Endothelial cell of umbilical vein (primary cell): ENCODE data around the gene RAD52. TPM values are rescaled to one million over a fixed set of nuclear protein-coding genes. Genes with fewer than 3 reads are reported as not detected.

Experiments used
- BruUV-seq: library from RNA; stranded (reverse); fragments of 400-500 nt; replicated peaks from 2 replicates; lab custom pipeline; 2021; lab: Mats Ljungman, UMichigan
- CTCF ChIA-PET: fragments of 300-600, 350-600 bp; sonication (Branson Sonifier 250); formaldehyde crosslinking; loops from one replicate; lab custom pipeline; 2021; ENCODE audit warnings: antibody characterized with exemption, inconsistent platforms; lab: Charles Lee
- POLR2A ChIA-PET: fragments of 300-600, 350-600 bp; sonication (Branson Sonifier 250); formaldehyde crosslinking; loops from one replicate; lab custom pipeline; 2021; ENCODE audit warnings: antibody characterized with exemption, inconsistent platforms; lab: Charles Lee
- DNase-seq: peaks from one replicate; pipeline ENCODE4 v3.0.0-alpha.2; 2011; ENCODE audit warnings: low read depth, low spot score
- FAIRE-seq: peaks from 2 replicates; lab custom pipeline; 2011; peaks lifted over from hg19 to GRCh38; lab: Jason Lieb, UNC
- H2AFZ ChIP-seq: 2 replicates; pipeline ENCODE4 v1.6.0; 2012; ENCODE audit warnings: low read depth, low read length, control low read depth, inconsistent platforms
- H3K27ac ChIP-seq: 2 replicates; pipeline ENCODE4 v1.5.1; 2011; ENCODE audit warnings: low read depth, mild to moderate bottlenecking, control low read depth, low read length, moderate library complexity; ENCODE audit not compliant: insufficient read depth
- H3K27me3 ChIP-seq, 2 experiments: 2 replicates each; pipeline versions ENCODE4 v1.6.0 to v1.6.1; 2011; ENCODE audit warnings: low read length in 2 of 2, mixed read lengths in 1 of 2; ENCODE audit not compliant: control insufficient read depth in 2 of 2, insufficient read depth in 2 of 2
- H3K36me3 ChIP-seq, 2 experiments: 2 replicates in 1 of 2; 3 replicates in 1 of 2; pipeline ENCODE4 v1.5.1; 2011; ENCODE audit warnings: low read length in 2 of 2, mild to moderate bottlenecking in 1 of 2, moderate library complexity in 1 of 2; ENCODE audit not compliant: control insufficient read depth in 2 of 2, insufficient read depth in 2 of 2; ENCODE audit errors: extremely low read depth in 1 of 2
- H3K4me1 ChIP-seq: 3 replicates; pipeline ENCODE4 v1.5.1; 2011; ENCODE audit warnings: mild to moderate bottlenecking, low read length; ENCODE audit not compliant: control insufficient read depth, insufficient read depth; ENCODE audit errors: extremely low read depth
- H3K4me2 ChIP-seq: 2 replicates; pipeline ENCODE4 v1.6.1; 2011; ENCODE audit warnings: low read length, control low read depth, mixed read lengths; ENCODE audit not compliant: insufficient read depth
- H3K4me3 ChIP-seq, 3 experiments: fragments of 200-600 bp in 1 of 3; sonication (generic), shearing (Covaris generic) in 1 of 3; replicated peaks in 1 of 3; 2 replicates each; pipeline ENCODE4 v1.5.1; 2011 to 2016; ENCODE audit warnings: control low read depth in 3 of 3, low read length in 3 of 3, mild to moderate bottlenecking in 2 of 3, inconsistent platforms in 1 of 3, low read depth in 1 of 3, moderate library complexity in 1 of 3; ENCODE audit not compliant: insufficient read depth in 1 of 3
- H3K79me2 ChIP-seq: 2 replicates; pipeline ENCODE4 v1.6.0; 2012; ENCODE audit warnings: low read length, inconsistent platforms; ENCODE audit not compliant: control insufficient read depth, insufficient read depth
- H3K9ac ChIP-seq: replicated peaks from 2 replicates; pipeline ENCODE3; 2011; ENCODE audit warnings: low read length, control low read depth; ENCODE audit not compliant: insufficient read depth; ENCODE audit errors: extremely low read depth
- H3K9me1 ChIP-seq: replicated peaks from 3 replicates; pipeline ENCODE4 v1.6.0; 2011; ENCODE audit warnings: mild to moderate bottlenecking, low read length; ENCODE audit not compliant: control insufficient read depth, insufficient read depth; ENCODE audit errors: extremely low read depth
- H3K9me3 ChIP-seq: replicated peaks from 2 replicates; pipeline ENCODE4 v1.5.1; 2012; ENCODE audit warnings: low read length, inconsistent platforms; ENCODE audit not compliant: control insufficient read depth, insufficient read depth
- H4K20me1 ChIP-seq: replicated peaks from 2 replicates; pipeline ENCODE3; 2011; ENCODE audit warnings: mild to moderate bottlenecking, low read length; ENCODE audit not compliant: control insufficient read depth, insufficient read depth; ENCODE audit errors: extremely low read depth
- CTCF ChIP-seq, 2 donors: IDR thresholded peaks; 1 replicate in 1 of 2; 2 replicates in 1 of 2; pipeline ENCODE4 v1.5.1; 2011; ENCODE audit warnings: low read length in 2 of 2, mild to moderate bottlenecking in 2 of 2, moderate library complexity in 2 of 2, control low read depth in 1 of 2, inconsistent platforms in 1 of 2, low read depth in 1 of 2; ENCODE audit not compliant: insufficient read depth in 1 of 2; ENCODE audit errors: extremely low read depth in 1 of 2
- EZH2 ChIP-seq: IDR thresholded peaks from 2 replicates; pipeline ENCODE4 v1.6.1; 2012; ENCODE audit warnings: borderline replicate concordance, low read depth, mild to moderate bottlenecking, moderate library complexity, low read length, inconsistent platforms; ENCODE audit not compliant: severe bottlenecking
- FOS ChIP-seq: IDR thresholded peaks from 2 replicates; pipeline ENCODE4 v1.6.1; 2011; ENCODE audit warnings: mild to moderate bottlenecking, low read length, moderate library complexity, borderline replicate concordance; ENCODE audit not compliant: insufficient read depth
- GATA2 ChIP-seq: IDR thresholded peaks from 2 replicates; pipeline ENCODE4 v1.7.0; 2011; ENCODE audit warnings: low read depth, mild to moderate bottlenecking, moderate library complexity, mixed read lengths, low read length; ENCODE audit not compliant: insufficient read length, insufficient read depth
- JUN ChIP-seq: IDR thresholded peaks from 2 replicates; pipeline ENCODE4 v1.6.1; 2011; ENCODE audit warnings: borderline replicate concordance, low read depth; ENCODE audit not compliant: insufficient read length, insufficient read depth
- MAX ChIP-seq: IDR thresholded peaks from 2 replicates; pipeline ENCODE4 v1.6.1; 2011; ENCODE audit not compliant: insufficient read depth, insufficient read length
- MYC ChIP-seq: IDR thresholded peaks from one replicate; pipeline ENCODE4 v1.6.1; 2011; ENCODE audit warnings: mild to moderate bottlenecking, low read depth, low read length
- POLR2A ChIP-seq: IDR thresholded peaks from 2 replicates; pipeline ENCODE4 v1.6.1; 2012; ENCODE audit warnings: low read depth, mild to moderate bottlenecking, control low read depth, low read length
- POLR2AphosphoS5 ChIP-seq: IDR thresholded peaks from 2 replicates; pipeline ENCODE4 v1.6.1; 2012; ENCODE audit warnings: low read depth, mild to moderate bottlenecking, control low read depth, low read length, moderate library complexity; ENCODE audit not compliant: insufficient read depth
- dilution Hi-C: fragments of 300-500 bp; cut with MboI; formaldehyde crosslinking; loops from one replicate; pipeline ENCODE4 v1.15.0; 2019; ENCODE audit warnings: low sequenced_read_pairs; ENCODE audit not compliant: extremely low pct_ligation_motif_present
- intact Hi-C: fragments of 100-400 bp; cut with micrococcal nuclease; formaldehyde crosslinking; loops from one replicate; pipeline ENCODE4 v1.10.0; 2022
- polyA plus RNA-seq, 4 experiments: library from polyadenylated mRNA; depleted of rRNA in 3 of 4; stranded (reverse) in 3 of 4; unstranded in 1 of 4; fragments of >200 nt; gene quantifications; 2 replicates each; pipeline versions ENCODE4 v1.2.1 to v1.2.3, GENCODE V29; 2011 to 2012; ENCODE audit warnings: missing spikeins in 1 of 4
- total RNA-seq: library from RNA; stranded (reverse); gene quantifications from 2 replicates; pipeline ENCODE4 v1.2.3, GENCODE V29; 2021

Gene RAD52
- total and polyA plus RNA-seq, 2 donors (not counting 3 experiments of a cell fraction or from before 2014, with no cell fraction given) = 9.4 to 16.1 TPM

- no peak for TF ChIP-seq FOS
- no peak for TF ChIP-seq JUN
- H3K4me2 ChIP-seq = no peak overlapping the region
- no peaks in the 10 kb centered on the region for H3K79me2 ChIP-seq
- no peaks in the 10 kb centered on the region for H4K20me1 ChIP-seq
- no TSS peak for BruUV-seq
- no peak overlapping the region for H3K4me3 ChIP-seq
- POLR2A ChIA-PET = no interaction called here
- H2AFZ ChIP-seq = no peak overlapping the region
- no peaks in the 10 kb centered on the region for H3K36me3 ChIP-seq
- DNase-seq = no peak
- no peaks in the 10 kb centered on the region for H3K9me3 ChIP-seq
- FAIRE-seq = no peak
- H3K9me1 ChIP-seq = no peaks in the 10 kb centered on the region
- CTCF ChIA-PET = no interaction called here
- H3K9ac ChIP-seq = no peak overlapping the region
- dilution Hi-C loops (no loop called here), intact Hi-C loops (no loop called here)
- H3K27ac ChIP-seq = no peak overlapping the region
- H3K4me1 ChIP-seq = no peaks in the 10 kb centered on the region
- no peaks in the 10 kb centered on the region for H3K27me3 ChIP-seq
Measured at GRCh38 chr12:971991-972390, 22.5 kb upstream of the RAD52 start.

DNA sequence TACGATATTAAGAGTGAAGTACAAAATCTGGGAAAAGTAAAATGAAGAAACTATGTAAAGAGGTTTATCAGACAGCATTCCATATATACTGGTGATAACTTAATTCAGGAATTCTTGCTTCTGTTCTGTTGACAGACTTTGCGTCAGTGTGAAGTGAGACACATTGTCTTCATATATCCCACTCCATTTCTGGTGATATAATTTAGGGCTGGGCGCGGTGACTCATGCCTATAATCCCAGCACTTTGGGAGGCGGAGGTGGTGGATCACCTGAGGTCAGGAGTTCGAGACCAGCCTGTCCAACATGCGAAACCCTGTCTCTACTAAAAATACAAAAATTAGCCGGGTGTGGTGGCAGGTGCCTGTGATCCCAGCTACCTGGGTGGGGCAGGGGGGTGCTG lies 20.3 kb upstream of the RAD52 start:
- no peaks in the 10 kb centered on the region for H3K9me1 ChIP-seq
- ChIA-PET CTCF (interaction anchor here (1.2 to 1.7 kb wide), 2 partner anchors 18 to 31 kb away, joined by 3 to 4 read pairs; no protein-coding TSS in a partner anchor), POLR2A (no interaction called here)
- no peak overlapping the region for H3K4me2 ChIP-seq
- DNase-seq (no peak), FAIRE-seq (no peak)
- no TSS peak for BruUV-seq
- H3K4me3 ChIP-seq = no peak overlapping the region
- intact Hi-C loops = no loop called here
- no peaks in the 10 kb centered on the region for H3K27me3 ChIP-seq
- H3K4me1 ChIP-seq = no peaks in the 10 kb centered on the region
- no peaks in the 10 kb centered on the region for H3K79me2 ChIP-seq
- H3K9ac ChIP-seq = no peak overlapping the region
- H2AFZ ChIP-seq = no peak overlapping the region
- TF ChIP-seq CTCF (IDR thresholded peaks at IDR 0.05; ENCODE audit: extremely low read depth in 1 of 2, insufficient read depth in 1 of 2, low read depth in 1 of 2, low read length in 2 of 2) (no peak), FOS (no peak), MAX (no peak), MYC (no peak), GATA2 (no peak), JUN (no peak), EZH2 (no peak), POLR2A (no peak), POLR2AphosphoS5 (no peak)
- dilution Hi-C loops = no loop called here
- no peaks in the 10 kb centered on the region for H3K36me3 ChIP-seq
- H3K27ac ChIP-seq = no peak overlapping the region
- no peaks in the 10 kb centered on the region for H4K20me1 ChIP-seq
- no peaks in the 10 kb centered on the region for H3K9me3 ChIP-seq
